GM12872 (cell line): ENCODE results near the gene ITIH5.

Source experiments
- CTCF ChIP-seq: IDR thresholded peaks from 3 replicates; pipeline ENCODE4 v1.5.1; 2011; ENCODE audit warnings: low read depth, mild to moderate bottlenecking, low read length, moderate library complexity; ENCODE audit not compliant: insufficient read depth

The ITIH5 gene

GRCh38 chr10:7608001-7608400 lies 58.8 kb downstream of the ITIH5 start:
- TF ChIP-seq CTCF, result no peak

GRCh38 chr10:7606951-7607404 lies 59.8 kb downstream of the ITIH5 start:
- no peak for TF ChIP-seq CTCF

- no peak for TF ChIP-seq CTCF
These were observed 61.0 kb downstream of the ITIH5 start for GRCh38 chr10:7605565-7606295.

GRCh38 chr10:7601023-7601656 lies 65.6 kb downstream of the ITIH5 start:
- TF ChIP-seq CTCF, result no peak

GRCh38 chr10:7598771-7599170 lies 68.0 kb downstream of the ITIH5 start:
- TF ChIP-seq CTCF, result no peak

GRCh38 chr10:7596356-7596755 lies 70.4 kb downstream of the ITIH5 start:
- no peak for TF ChIP-seq CTCF

- TF ChIP-seq CTCF, result no peak
These were observed 72.9 kb downstream of the ITIH5 start for GRCh38 chr10:7593905-7594304.
